Measurements from ENCODE around the gene LRP1B. TPM values are rescaled to one million over a fixed set of nuclear protein-coding genes. Genes with fewer than 3 reads are reported as not detected.

The LRP1B gene
- total RNA-seq, 1 donor from 2014 or later: 0.38 TPM

- no peak for DNase-seq (ENCODE audit: low read depth)
- Histone ChIP-seq H3K36me3 (ENCODE audit: control insufficient read depth, insufficient read depth, low read length) (no peaks in the 10 kb centered on the region), H3K27me3 (ENCODE audit: control insufficient read depth, insufficient read depth, low read length) (no peaks in the 10 kb centered on the region), H3K4me3 (ENCODE audit: low read depth, low read length) (no peak overlapping the region)
- TF ChIP-seq, protein P1, sequence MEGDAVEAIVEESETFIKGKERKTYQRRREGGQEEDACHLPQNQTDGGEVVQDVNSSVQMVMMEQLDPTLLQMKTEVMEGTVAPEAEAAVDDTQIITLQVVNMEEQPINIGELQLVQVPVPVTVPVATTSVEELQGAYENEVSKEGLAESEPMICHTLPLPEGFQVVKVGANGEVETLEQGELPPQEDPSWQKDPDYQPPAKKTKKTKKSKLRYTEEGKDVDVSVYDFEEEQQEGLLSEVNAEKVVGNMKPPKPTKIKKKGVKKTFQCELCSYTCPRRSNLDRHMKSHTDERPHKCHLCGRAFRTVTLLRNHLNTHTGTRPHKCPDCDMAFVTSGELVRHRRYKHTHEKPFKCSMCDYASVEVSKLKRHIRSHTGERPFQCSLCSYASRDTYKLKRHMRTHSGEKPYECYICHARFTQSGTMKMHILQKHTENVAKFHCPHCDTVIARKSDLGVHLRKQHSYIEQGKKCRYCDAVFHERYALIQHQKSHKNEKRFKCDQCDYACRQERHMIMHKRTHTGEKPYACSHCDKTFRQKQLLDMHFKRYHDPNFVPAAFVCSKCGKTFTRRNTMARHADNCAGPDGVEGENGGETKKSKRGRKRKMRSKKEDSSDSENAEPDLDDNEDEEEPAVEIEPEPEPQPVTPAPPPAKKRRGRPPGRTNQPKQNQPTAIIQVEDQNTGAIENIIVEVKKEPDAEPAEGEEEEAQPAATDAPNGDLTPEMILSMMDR (IDR thresholded peaks at IDR 0.05; ENCODE audit: insufficient read depth, low read length, poor library complexity, severe bottlenecking): no peak
Observed at GRCh38 chr2:140804700-140805260, 1326.0 kb downstream of the LRP1B start.

GRCh38 chr2:140801311-140801710, 1329.5 kb downstream of the LRP1B start:
- no peak for DNase-seq (ENCODE audit: low read depth)
- no peaks in the 10 kb centered on the region for H3K36me3 ChIP-seq (ENCODE audit: control insufficient read depth, insufficient read depth, low read length)
- TF ChIP-seq, protein P1 (IDR thresholded peaks at IDR 0.05; ENCODE audit: insufficient read depth, low read length, poor library complexity, severe bottlenecking): no peak
- no peaks in the 10 kb centered on the region for H3K27me3 ChIP-seq (ENCODE audit: control insufficient read depth, insufficient read depth, low read length)
- H3K4me3 ChIP-seq (ENCODE audit: low read depth, low read length): no peak overlapping the region

DNA sequence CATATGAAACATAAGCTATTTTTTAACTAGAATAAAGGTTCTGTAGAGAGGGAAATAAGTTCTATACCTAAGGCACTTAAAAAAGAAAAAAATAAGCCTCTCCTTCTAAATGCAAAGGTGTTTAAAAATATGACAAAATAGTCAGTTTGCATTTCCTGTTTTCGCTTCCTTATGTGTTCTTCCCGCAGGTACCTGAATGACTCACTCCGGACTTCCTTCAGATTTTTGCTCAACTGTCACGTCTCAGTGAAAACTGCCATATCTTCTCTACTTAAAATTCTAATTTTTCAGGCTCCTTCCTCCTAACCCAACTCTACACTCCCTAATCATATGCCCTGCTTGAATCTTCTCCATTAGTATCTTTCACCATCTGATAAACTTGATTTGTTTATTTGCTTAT, 1333.1 kb downstream of the LRP1B start:
- no peaks in the 10 kb centered on the region for H3K27me3 ChIP-seq (ENCODE audit: control insufficient read depth, insufficient read depth, low read length)
- TF ChIP-seq, protein P1 (IDR thresholded peaks at IDR 0.05; ENCODE audit: insufficient read depth, low read length, poor library complexity, severe bottlenecking): no peak
- no peak for DNase-seq (ENCODE audit: low read depth)
- no peak overlapping the region for H3K4me3 ChIP-seq (ENCODE audit: low read depth, low read length)
- H3K36me3 ChIP-seq (ENCODE audit: control insufficient read depth, insufficient read depth, low read length): no peaks in the 10 kb centered on the region

GRCh38 chr2:140791802-140792201, 1339.0 kb downstream of the LRP1B start:
- Histone ChIP-seq H3K27me3 (ENCODE audit: control insufficient read depth, insufficient read depth, low read length) (no peaks in the 10 kb centered on the region), H3K4me3 (ENCODE audit: low read depth, low read length) (no peak overlapping the region), H3K36me3 (ENCODE audit: control insufficient read depth, insufficient read depth, low read length) (no peaks in the 10 kb centered on the region)
- DNase-seq (ENCODE audit: low read depth): no peak
- TF ChIP-seq, protein P1 (IDR thresholded peaks at IDR 0.05; ENCODE audit: insufficient read depth, low read length, poor library complexity, severe bottlenecking): no peak

GRCh38 chr2:140786585-140786984, 1344.2 kb downstream of the LRP1B start:
- DNase-seq (ENCODE audit: low read depth): no peak
- Histone ChIP-seq H3K4me3 (ENCODE audit: low read depth, low read length) (no peak overlapping the region), H3K36me3 (ENCODE audit: control insufficient read depth, insufficient read depth, low read length) (no peaks in the 10 kb centered on the region), H3K27me3 (ENCODE audit: control insufficient read depth, insufficient read depth, low read length) (no peaks in the 10 kb centered on the region)
- TF ChIP-seq, protein P1 (IDR thresholded peaks at IDR 0.05; ENCODE audit: insufficient read depth, low read length, poor library complexity, severe bottlenecking): no peak

DNA sequence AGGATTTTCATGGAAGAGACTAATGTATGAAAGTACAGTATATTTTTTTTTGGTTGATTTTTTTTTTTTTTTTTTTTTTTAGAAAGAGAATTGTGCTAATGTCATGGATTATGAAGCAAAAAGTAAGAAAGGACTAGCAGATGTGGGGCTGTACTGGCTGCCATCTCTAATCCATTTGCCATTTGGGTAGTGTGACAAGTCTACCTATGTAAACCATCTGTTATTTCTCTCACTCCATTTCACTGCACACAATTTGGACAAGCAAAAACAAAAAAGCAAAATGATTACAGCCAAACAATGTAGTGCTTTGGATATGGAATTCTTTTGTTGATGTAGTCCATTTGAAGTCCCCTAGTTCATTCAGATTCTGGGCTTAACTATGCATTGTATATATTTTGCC, 1355.4 kb downstream of the LRP1B start:
- DNase-seq (ENCODE audit: low read depth): no peak
- Histone ChIP-seq H3K27me3 (ENCODE audit: control insufficient read depth, insufficient read depth, low read length) (no peaks in the 10 kb centered on the region), H3K4me3 (ENCODE audit: low read depth, low read length) (no peak overlapping the region), H3K36me3 (ENCODE audit: control insufficient read depth, insufficient read depth, low read length) (no peaks in the 10 kb centered on the region)
- TF ChIP-seq, protein P1 (IDR thresholded peaks at IDR 0.05; ENCODE audit: insufficient read depth, low read length, poor library complexity, severe bottlenecking): no peak

Data from kidney epithelial cell (primary cell).